ENCODE measurements around the gene PPFIBP2.

Gene PPFIBP2

GRCh38 chr11:7605186-7605943, 91.6 kb downstream of the PPFIBP2 start:
- DNase-seq, result no peak

GRCh38 chr11:7606496-7606895, 92.7 kb downstream of the PPFIBP2 start:
- DNase-seq, result no peak

GRCh38 chr11:7609015-7609414, 95.2 kb downstream of the PPFIBP2 start:
- no peak for DNase-seq

- DNase-seq, result no peak
These were observed 95.7 kb downstream of the PPFIBP2 start for GRCh38 chr11:7609521-7609920.

GRCh38 chr11:7610393-7610792, 96.6 kb downstream of the PPFIBP2 start:
- no peak for DNase-seq

GRCh38 chr11:7611411-7611810, 97.6 kb downstream of the PPFIBP2 start:
- no peak for DNase-seq

- no peak for DNase-seq
These were observed 98.4 kb downstream of the PPFIBP2 start for GRCh38 chr11:7612056-7612660.

DNA sequence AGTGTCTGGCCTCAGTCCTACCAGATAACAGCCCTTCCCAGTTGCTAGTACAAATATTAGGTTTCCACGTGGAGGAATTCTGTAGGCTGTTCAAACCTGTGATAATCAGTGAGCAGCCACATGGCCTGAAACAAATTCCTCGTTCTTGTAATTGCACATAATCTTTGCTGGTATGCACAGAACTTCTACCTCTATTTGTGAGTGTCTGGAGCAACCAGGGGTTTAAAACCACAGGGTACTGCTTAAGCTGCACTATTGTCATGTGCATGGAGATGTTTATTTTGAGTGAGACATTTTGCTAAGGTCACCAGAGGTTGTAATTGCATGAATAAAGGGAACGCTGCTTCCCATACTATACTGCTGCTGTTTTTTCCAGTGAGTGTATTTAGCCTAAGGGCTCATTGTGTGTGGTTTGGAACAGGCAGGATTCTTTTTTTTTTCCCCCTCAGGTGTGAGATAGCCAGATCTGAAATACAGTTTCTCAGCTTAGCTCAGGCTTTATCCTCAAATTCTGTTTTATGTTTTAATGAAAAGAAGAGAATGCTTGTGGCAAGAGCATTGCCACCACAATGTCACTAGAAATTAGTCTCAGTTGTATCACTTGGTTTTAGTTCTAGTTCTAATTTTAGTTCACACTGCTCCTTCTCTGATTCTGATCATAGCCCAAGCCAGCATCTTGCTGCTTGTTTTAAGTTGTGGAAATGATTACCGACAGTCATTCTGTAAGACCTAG, 99.0 kb downstream of the PPFIBP2 start:
- DNase-seq, result no peak

DNA sequence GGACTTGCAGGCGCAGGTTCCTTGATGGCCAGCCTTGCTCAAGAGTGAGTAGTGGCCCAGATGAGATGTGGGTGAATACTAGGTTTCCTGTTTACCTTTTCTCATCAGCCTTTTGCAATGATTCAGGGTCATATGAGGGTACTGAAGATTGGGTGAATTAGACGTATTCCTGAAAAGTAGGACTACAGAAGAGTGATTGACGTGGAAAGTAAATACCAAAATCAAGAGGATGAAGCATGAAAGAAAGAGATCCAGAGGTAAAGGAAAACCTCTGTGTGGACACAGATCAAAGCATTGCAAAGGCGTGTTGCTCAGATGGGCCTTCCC, 99.6 kb downstream of the PPFIBP2 start:
- no peak for DNase-seq

GRCh38 chr11:7614656-7615055, 100.9 kb downstream of the PPFIBP2 start:
- no peak for DNase-seq

DNA sequence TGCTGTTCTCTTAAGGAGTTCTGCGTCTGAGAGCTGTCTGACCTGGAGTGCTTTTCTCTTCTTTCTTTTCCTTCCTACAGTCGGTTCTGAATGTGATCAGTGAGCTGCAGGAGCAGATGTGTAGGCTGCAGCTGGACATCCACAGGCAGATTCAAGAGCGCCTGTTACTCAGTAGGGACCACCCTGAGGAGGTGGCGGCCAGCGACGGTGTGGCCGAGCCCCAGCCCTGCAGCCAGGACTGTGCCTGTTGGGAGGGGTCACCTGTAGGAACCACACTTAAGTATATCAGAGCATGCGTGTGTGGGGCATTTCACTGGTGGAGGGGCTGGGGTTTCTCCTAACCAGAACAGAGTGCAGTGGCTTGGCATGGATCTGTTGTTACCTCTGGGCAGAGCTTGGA, 103.2 kb downstream of the PPFIBP2 start:
- no peak for DNase-seq

GRCh38 chr11:7619322-7619721, 105.5 kb downstream of the PPFIBP2 start:
- DNase-seq, result no peak

- no peak for DNase-seq
These were observed 107.3 kb downstream of the PPFIBP2 start for GRCh38 chr11:7621090-7621489.

DNA sequence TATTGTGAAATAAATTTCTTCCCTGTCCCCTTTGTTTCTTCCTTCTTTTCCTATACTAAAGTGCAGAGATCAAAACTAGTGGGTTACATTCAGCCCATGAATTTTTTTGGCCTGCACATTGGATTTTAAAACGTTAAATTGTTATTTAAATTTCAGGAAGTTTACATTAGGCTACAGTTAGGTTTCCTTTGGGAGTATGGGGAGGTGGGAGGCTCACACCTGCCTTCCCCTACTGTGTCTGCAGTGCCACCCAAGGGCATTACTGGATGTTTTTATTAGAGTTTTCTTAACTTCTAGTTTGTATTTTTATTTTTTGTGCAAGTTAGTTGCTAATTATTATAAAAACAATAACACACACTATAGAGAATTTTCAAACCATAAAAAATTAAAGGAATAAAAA, 107.8 kb downstream of the PPFIBP2 start:
- DNase-seq, result no peak

DNA sequence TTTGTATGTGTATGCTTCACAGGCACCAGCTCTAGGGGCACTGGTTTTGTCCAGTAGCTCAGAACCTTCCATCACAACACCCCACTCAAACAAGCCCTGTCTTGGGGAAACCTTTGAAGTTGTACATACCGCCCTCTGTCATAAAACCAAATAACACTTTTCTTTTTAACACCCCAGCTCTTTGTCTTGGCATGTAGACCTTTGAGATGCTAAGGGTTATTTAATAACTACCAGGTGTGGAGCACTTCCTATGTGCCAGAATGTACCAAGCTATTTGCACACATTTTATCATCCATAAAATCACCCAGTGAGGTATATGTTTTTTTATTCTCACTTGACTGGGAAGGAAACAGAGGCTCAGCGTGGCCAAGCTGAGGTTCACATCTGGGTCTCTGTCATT, 108.9 kb downstream of the PPFIBP2 start:
- no peak for DNase-seq

- DNase-seq, result no peak
These were observed 114.9 kb downstream of the PPFIBP2 start for GRCh38 chr11:7628660-7629059.

- no peak for DNase-seq
These were observed 116.2 kb downstream of the PPFIBP2 start for GRCh38 chr11:7630002-7630401.

DNA sequence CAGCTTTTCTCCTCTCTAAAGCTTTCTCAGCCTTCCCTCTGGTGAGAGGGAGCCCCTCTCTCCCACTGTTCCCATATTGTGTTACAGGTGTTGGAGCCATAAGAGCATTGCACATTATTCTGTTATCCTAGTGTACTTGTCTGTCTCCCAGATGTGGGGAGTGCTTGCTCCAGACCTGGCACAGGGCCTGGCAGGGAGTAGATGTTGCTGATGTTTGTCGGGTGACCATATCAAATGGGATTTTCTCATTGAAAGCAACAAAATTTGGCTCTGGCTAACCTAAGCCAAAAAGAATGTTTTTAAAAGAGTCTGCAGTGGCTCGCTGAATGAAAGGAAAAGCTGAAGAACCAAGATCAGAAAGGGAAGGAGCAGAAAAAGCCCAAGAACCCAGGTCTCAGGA, 118.4 kb downstream of the PPFIBP2 start:
- DNase-seq, result no peak

DNA sequence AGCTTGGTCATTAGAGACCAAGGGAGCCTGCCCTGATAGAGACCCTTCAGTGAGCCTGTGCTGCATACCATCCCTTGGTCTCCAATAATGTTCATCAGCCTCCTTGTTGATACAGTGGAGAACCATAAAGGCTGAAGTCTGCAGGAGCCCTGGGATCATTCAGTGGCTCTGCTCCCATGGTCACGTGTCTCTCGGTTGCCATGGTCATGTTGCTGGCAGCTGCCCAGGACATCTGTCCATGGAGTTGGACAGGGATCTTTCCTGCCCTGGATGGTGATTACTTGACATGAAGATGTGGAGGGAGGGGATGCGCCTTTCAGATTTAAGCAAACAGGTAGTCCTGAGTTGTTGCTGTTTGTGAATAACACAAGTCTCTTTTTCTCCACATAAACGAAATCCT, 121.3 kb downstream of the PPFIBP2 start:
- no peak for DNase-seq

GRCh38 chr11:7635708-7636107, 121.9 kb downstream of the PPFIBP2 start:
- DNase-seq, result no peak

- DNase-seq, result no peak
These were observed 122.6 kb downstream of the PPFIBP2 start for GRCh38 chr11:7636350-7636749.

DNA sequence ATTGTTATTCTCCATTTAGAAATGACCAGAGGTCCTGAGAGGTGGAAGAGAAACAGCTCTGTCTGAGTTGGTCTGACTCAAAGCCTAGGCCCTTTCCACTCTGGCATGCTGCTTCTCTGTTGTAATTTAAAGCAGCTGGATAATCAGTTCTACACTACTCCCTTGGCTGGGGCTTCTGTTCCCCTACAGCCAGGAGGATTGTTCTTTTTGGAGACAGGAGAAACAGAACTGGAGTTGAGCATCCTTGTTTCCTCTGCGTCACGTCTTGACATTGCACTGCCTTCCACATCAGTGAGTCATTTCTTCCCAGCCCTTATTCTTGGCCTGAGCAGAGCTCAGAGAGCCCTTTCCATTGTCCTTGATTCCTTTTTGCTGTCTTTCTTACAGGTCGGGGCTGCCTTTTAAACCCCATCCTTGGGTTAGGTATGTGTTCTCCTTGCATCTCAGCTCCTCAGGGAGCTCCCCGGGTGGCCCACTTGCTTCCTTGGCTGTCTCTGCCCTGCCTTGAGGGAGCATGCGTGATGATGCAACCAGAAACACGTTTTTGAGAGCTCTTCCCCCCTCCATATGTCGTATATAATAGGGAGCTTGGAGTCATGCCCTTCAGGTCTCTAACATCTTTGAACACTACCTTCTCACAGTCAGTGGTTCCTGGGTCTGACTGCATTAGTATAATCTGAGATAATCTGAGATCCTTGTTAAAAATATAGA, 123.8 kb downstream of the PPFIBP2 start:
- DNase-seq, result no peak

Measured in NCI-H1694 treated with DMSO at 0.1 percent for 48 hours (cell line).